Activated naive CD4-positive, alpha-beta T cell (primary cell): Measurements from ENCODE around the gene OR4M1.
"Not testable (repeated sequence)": the region's sequence is repeated elsewhere in the genome, so short reads cannot be mapped to it uniquely, and the experiment has no call there.

Source experiments
- DNase-seq, 4 experiments: peaks; one replicate each; lab custom pipeline; 2025; lab: John Stamatoyannopoulos, UW

Gene OR4M1, protein sequence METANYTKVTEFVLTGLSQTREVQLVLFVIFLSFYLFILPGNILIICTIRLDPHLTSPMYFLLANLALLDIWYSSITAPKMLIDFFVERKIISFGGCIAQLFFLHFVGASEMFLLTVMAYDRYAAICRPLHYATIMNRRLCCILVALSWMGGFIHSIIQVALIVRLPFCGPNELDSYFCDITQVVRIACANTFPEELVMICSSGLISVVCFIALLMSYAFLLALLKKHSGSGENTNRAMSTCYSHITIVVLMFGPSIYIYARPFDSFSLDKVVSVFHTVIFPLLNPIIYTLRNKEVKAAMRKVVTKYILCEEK

DNA sequence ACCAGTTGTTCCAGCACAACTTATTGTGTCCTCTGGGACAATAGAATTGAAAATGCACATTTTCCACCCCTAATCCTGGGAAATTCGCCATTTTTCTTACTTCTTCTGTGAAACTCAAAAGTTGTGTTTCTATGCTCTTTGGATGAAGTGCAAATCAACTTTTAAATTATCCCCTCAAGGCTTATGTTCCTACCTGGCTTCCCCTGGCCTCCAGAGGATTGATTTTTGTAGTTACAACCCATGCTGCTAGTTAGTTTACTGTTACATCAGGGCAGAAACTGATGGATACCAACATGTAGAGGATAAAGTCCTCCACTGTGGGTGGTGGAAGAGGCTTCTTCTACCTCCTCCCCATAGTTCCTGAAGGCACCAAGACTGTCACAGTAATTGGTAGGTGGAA, at the start of gene OR4M1:
Gene OR4M1 (plus strand): TSS at position 301 of the 400 bp plus-strand sequence. CDS start 6,819 bp downstream, outside the sequence.
- not testable (repeated sequence) for DNase-seq

GRCh38 chr14:19729359-19729758, 43.9 kb upstream of the OR4M1 start:
- DNase-seq: no peak

DNA sequence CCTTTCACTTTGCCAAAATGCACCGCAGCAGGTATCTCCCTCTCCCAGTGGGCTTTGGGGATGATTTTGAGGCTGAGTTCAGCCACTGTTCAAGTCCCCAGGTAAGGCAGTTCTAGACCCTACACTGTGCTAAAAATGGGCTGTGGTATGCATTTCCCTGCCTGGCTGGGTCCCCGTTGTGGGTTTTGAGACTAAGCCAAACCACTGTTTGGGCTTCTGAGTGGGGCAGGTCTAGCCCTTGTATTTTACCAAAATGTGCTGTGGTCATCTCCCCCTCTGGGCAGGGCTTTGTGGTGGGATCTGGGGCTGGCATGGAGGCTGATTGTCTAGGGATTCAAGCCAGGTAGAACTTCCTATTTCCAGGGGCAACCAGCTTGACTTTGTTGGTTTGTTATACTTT, 43.5 kb upstream of the OR4M1 start:
- no peak for DNase-seq

- DNase-seq: not testable (repeated sequence)
These were observed 39.4 kb upstream of the OR4M1 start for GRCh38 chr14:19733893-19734292.

DNA sequence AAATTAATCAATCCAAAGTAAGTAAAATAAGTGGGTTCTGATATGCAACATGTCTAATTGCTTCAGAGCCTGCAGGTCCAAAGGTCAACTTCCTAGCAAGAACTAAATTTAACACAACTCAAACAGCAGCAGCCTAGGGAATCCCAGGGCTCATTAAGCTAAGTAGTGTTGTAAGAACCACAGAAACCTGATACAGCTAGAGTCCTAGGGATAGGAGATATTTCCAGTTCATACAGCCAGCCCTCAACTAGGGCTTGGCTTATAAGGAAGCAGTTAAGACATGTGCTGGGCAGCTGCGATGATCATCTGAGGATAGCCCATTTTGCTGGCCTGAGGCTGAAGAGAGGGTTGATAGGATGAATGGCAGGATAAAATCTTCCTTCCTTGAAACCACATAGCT, 30.0 kb upstream of the OR4M1 start, which contains the start of gene OR4Q3:
Gene OR4Q3 (plus strand): TSS at position 316 of the 400 bp plus-strand sequence.
- DNase-seq: no peak

GRCh38 chr14:19752316-19752715, 21.0 kb upstream of the OR4M1 start:
- DNase-seq: not testable (repeated sequence)

- DNase-seq: no peak
These were observed 19.1 kb upstream of the OR4M1 start for GRCh38 chr14:19754172-19754571.

DNA sequence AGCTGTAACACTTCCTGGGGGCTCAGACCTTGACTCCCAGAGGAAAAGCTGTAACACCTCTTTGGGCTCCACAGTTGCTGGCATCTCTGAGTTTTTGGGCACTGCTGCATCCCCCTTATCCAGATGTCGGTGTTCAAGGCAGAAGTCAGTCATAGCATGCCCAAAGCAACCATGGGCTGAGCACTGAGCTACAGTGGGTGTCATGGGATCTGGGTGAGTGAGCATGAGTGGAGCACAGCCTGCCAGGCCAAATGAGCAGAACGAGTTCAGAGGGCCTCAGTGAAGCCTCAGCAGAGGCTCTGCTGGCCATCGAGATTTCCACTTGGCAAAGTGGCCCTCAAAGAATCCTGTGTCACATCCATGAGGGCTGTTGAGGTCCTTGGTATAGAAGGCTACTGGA, 1.8 kb upstream of the OR4M1 start:
- DNase-seq: not testable (repeated sequence)

GRCh38 chr14:19771895-19772430, 1.3 kb upstream of the OR4M1 start:
- no peak for DNase-seq

- DNase-seq: not testable (repeated sequence)
These were observed 850 bp upstream of the OR4M1 start for GRCh38 chr14:19772454-19772853.

GRCh38 chr14:19775587-19775986, 2.3 kb downstream of the OR4M1 start:
- no peak for DNase-seq

DNA sequence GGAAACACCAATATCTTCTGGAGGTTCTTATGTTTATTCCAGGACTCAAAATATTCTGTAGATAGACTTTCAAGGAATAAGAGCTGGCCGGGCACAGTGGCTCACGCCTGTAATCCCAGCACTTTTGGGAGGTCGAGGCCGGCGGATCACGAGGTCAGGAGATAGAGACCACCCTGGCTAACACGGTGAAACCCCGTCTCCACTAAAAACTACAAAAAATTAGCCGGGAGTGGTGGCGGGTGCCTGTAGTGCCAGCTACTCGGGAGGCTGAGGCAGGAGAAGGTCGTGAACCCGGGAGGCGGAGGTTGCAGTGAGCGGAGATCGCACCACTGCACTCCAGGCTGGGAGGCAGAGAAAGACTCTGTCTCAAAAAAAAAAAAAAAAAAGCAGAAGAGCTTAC, 12.5 kb downstream of the OR4M1 start:
- not testable (repeated sequence) for DNase-seq

GRCh38 chr14:19787318-19787717, 14.0 kb downstream of the OR4M1 start:
- DNase-seq: not testable (repeated sequence)

DNA sequence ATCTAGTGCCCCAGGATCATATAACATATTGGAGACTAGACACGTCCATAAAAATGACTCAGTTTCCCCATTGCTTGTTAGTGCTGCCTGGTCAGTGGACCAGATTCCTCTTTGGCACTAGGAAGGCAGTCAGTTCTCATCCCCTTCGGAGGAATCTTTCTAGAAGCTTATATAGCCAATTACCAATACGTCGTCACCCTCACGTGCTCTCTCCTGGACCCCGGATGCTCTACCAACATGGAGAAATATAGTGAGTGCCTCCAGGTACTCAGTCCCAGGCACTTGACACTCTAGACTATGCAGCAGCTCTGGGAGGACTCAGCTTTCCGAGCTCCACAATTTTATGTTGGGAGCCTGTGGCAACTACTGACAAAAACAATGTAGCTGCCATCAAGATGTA, 14.8 kb downstream of the OR4M1 start:
- DNase-seq: not testable (repeated sequence)

- DNase-seq: not testable (repeated sequence)
These were observed 23.3 kb downstream of the OR4M1 start for GRCh38 chr14:19796520-19797108.

- no peak for DNase-seq
These were observed 26.6 kb downstream of the OR4M1 start for GRCh38 chr14:19799880-19800279.

DNA sequence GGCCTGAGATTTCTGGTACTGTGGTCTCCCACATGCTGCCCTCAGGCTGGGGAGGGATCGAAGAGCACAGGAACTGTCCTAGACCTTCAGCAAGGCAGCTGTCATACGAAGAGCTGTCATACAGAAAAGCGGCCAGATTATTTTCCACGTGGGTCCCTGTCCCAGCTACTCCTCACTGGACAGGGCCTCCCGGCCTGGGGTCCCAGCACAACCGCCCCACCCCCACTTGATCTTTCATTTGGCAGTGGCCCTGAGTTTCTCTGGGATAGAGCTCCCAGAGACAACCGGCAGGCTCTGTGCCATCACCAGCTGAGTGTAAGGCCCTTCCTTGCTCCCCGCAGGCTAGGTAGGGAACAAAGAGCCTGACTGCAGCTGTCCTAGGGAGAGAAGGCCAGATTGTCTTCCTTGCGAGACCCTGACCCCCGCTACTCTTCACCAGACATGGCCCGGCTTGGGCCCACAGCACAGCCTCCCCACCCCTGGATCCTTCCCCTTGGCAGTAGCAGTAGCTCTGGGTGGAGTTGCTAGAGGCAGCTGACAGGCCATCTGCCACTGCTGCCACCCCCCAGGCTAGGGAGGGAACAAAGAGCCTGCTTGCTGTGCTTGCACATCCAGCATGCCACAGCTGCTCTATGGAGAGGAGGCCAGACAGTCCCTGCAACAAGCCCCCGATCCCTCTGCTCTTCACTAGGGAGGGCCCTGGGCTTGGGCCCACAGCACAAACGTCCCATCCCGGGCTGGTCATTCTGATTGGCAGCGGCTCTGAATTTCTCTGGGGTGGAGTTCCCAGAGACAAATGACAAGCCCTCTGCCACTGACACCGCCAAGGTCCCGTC, 27.2 kb downstream of the OR4M1 start:
- DNase-seq: no peak

DNA sequence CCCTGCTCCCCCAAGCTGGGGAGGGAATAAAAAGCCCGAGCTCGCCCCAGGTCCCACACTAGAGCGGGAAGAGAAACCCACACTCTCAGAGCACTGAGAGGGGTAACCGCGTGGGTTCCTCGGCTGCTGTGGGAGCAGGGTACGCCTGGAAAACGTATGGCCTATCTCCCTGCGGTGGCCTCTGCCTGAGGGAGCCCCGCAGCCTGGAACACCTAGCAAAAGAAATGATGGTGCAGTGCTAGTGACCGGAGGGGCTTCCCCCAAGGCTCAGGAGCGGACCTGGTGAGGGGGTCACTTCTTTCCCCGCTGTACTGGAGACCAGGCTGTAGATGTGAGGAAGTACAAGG, 27.8 kb downstream of the OR4M1 start:
- DNase-seq: no peak

GRCh38 chr14:19803470-19803869, 30.2 kb downstream of the OR4M1 start, which contains the start of gene OR4N2:
Gene OR4N2 (plus strand): TSS chr14:19803770. CDS start chr14:19827449, 23,679 bp downstream.
- DNase-seq: not testable (repeated sequence)

DNA sequence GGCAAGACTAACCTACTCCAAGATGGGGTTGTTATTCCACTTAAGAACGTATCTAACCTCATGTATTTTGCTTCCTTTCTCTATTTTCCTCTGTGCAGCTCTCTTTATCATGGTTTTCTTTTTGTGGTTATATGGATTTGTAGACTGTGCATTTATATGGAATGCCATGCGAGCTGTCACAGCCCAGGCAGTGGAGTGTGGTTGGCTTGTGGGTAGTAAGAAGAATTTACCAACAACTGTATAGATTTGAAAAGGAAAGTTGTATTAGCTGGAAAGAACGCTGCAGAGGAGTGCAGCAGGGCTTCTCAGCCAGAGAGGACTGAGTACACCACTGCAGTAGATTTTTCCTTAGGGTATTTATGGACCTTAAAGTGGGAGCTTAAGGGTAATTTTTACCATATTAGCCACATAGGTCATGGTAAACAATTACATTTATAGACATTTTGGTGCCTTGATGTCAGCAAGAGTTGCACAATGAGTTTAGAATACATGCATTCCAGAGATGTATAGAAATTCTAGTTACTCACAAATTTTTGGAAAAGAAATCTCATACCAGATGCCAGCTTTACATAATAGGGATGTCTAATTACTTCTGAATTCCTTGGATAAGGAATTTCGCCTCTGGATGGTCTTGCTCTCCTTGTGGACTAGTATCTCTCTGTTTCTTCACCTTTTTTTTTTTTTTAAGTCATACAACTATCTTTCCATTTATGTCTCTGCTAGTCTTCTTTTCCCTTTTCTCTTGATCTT, 40.0 kb downstream of the OR4M1 start:
- not testable (repeated sequence) for DNase-seq

- not testable (repeated sequence) for DNase-seq
These were observed 46.6 kb downstream of the OR4M1 start for GRCh38 chr14:19819879-19820278.

DNA sequence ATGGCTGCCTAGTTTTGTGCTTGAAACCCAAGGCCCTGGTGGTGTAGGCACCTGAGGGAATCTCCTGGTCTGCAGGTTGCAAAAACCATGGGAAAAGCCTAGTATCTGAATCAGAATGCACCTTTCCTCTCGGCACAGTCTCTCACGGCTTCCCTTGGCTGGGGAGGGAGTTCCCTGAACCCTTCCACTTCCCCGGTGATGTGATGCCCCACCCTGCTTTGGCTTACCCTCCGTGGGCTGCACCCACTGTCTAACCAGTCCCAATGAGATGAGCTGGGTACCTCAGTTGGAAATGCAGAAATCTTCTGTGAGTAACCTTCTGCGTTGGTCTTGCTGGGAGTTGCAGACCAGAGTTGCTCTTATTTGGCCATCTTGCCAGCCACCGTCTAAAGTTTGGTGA, 47.7 kb downstream of the OR4M1 start:
- not testable (repeated sequence) for DNase-seq
